PC-9 (cell line): ENCODE results near the gene GALNT1. TPM values are rescaled to one million over a fixed set of nuclear protein-coding genes. Genes with fewer than 3 reads are reported as not detected.

Source experiments
- BruUV-seq: library from RNA; stranded (reverse); fragments of 400-500 nt; replicated peaks from 2 replicates; lab custom pipeline; 2021; lab: Mats Ljungman, UMichigan
- CTCF ChIA-PET: fragments of 300-600 bp; sonication (Branson Sonifier 250); formaldehyde crosslinking; loops from one replicate; lab custom pipeline; 2022; ENCODE audit warnings: antibody characterized with exemption; lab: Charles Lee
- POLR2A ChIA-PET: fragments of 300-600 bp; sonication (Branson Sonifier 250); formaldehyde crosslinking; loops from one replicate; lab custom pipeline; 2022; ENCODE audit warnings: antibody characterized with exemption; ENCODE audit not compliant: unreplicated experiment; lab: Charles Lee
- DNase-seq, 2 experiments: peaks; one replicate each; pipeline versions ENCODE4 v3.0.0 to v3.0.0-alpha.2; 2015 to 2022; ENCODE audit warnings: mixed read lengths in 1 of 2
- H2AFZ ChIP-seq: fragments of 200-600 bp; sonication (generic); 2 replicates; pipeline ENCODE4 v1.8.1; 2017; ENCODE audit warnings: antibody characterized with exemption
- H3F3A ChIP-seq: fragments of 200-600 bp; sonication (generic); 2 replicates; pipeline ENCODE4 v1.8.1; 2017; ENCODE audit warnings: antibody characterized with exemption, mild to moderate bottlenecking, low read depth; ENCODE audit not compliant: insufficient read depth
- H3K27ac ChIP-seq: fragments of 200-600 bp; sonication (generic); 2 replicates; pipeline ENCODE4 v1.6.1; 2016; ENCODE audit warnings: mixed run types
- H3K27me3 ChIP-seq: fragments of 200-600 bp; sonication (generic); 2 replicates; pipeline ENCODE4 v1.6.1; 2016; ENCODE audit warnings: low read depth, mixed run types; ENCODE audit not compliant: insufficient read depth
- H3K36me3 ChIP-seq: fragments of 200-600 bp; sonication (generic); 2 replicates; pipeline ENCODE4 v1.6.1; 2016; ENCODE audit warnings: low read depth, mixed run types
- H3K4me1 ChIP-seq: fragments of 200-600 bp; sonication (generic); replicated peaks from 2 replicates; pipeline ENCODE4 v1.6.1; 2016; ENCODE audit warnings: mixed run types; ENCODE audit not compliant: insufficient read depth
- H3K4me2 ChIP-seq: fragments of 200-600 bp; sonication (generic); 2 replicates; pipeline ENCODE4 v1.6.1; 2017; ENCODE audit warnings: mixed run types
- H3K4me3 ChIP-seq: fragments of 200-600 bp; sonication (generic); 2 replicates; pipeline ENCODE4 v1.6.1; 2016; ENCODE audit warnings: mixed run types
- H3K79me2 ChIP-seq: fragments of 200-600 bp; sonication (generic); 2 replicates; pipeline ENCODE4 v1.6.1; 2017; ENCODE audit warnings: low read depth, mixed run types
- H3K9me2 ChIP-seq: fragments of 200-600 bp; sonication (generic); 2 replicates; pipeline ENCODE4 v1.8.1; 2017; ENCODE audit warnings: mild to moderate bottlenecking; ENCODE audit not compliant: insufficient read depth
- H3K9me3 ChIP-seq: fragments of 200-600 bp; sonication (generic); 2 replicates; pipeline ENCODE4 v1.8.1; 2016; ENCODE audit warnings: low read depth; ENCODE audit not compliant: insufficient read depth
- H4K20me1 ChIP-seq: fragments of 200-600 bp; sonication (generic); 2 replicates; pipeline ENCODE4 v1.8.1; 2017; ENCODE audit not compliant: insufficient read depth
- EZH2 ChIP-seq: fragments of 200-600 bp; sonication (generic); IDR thresholded peaks from 2 replicates; pipeline ENCODE4 v1.8.0; 2017; ENCODE audit warnings: antibody characterized with exemption, low read depth
- intact Hi-C: fragments of 100-400 bp; cut with micrococcal nuclease; formaldehyde crosslinking; loops from one replicate; pipeline ENCODE4 v1.10.0; 2022; ENCODE audit not compliant: unreplicated experiment
- total RNA-seq: library from RNA; stranded (reverse); gene quantifications from 2 replicates; pipeline ENCODE4 v1.2.3, GENCODE V29; 2021
- TF ChIP-seq, protein P1 (sequence below): fragments of 200-600 bp; sonication (generic); conservative IDR thresholded peaks from 2 replicates; pipeline ENCODE4 v1.6.1; 2017; ENCODE audit warnings: mixed run types, antibody characterized with exemption, mild to moderate bottlenecking, moderate library complexity

The GALNT1 gene
- total RNA-seq, 1 experiment from 2014 or later: 88.9 TPM

DNA sequence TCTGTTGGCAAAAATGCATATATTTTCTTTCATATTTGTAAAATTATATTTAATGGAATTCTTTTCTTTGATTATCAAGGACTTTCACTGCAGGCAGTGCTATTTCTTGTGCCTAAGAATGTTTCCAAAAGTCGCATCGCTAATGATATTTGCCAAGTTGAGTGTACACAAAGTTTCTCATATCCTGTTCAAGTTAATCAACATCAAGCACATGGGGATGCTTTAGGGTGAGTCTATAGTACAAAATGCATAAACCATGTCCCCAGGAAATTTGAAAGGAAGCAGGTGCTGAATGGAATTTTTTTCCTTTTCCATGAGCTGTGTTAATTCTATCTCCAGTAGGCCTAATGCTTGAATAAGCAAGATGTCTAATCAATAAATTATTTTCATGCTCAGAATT lies 129.7 kb downstream of the GALNT1 start:
- Histone ChIP-seq H3K27me3 (no peaks in the 10 kb centered on the region), H3K36me3 (0 out of 2 replicates have a peak, but pooled peaks cover 5% of the 10 kb centered on the region), H3K9me2 (no peaks in the 10 kb centered on the region), H3K9me3 (no peaks in the 10 kb centered on the region), H4K20me1 (no peaks in the 10 kb centered on the region), H3K79me2 (no peaks in the 10 kb centered on the region), H3K4me3 (no peak overlapping the region), H3F3A (no peaks in the 10 kb centered on the region), H3K27ac (no peak overlapping the region), H2AFZ (no peak overlapping the region), H3K4me2 (no peak overlapping the region), H3K4me1 (no peaks in the 10 kb centered on the region)
- BruUV-seq: no TSS peak
- ChIA-PET CTCF (no interaction called here), POLR2A (no interaction called here)
- intact Hi-C loops: no loop called here
- TF ChIP-seq, protein P1, sequence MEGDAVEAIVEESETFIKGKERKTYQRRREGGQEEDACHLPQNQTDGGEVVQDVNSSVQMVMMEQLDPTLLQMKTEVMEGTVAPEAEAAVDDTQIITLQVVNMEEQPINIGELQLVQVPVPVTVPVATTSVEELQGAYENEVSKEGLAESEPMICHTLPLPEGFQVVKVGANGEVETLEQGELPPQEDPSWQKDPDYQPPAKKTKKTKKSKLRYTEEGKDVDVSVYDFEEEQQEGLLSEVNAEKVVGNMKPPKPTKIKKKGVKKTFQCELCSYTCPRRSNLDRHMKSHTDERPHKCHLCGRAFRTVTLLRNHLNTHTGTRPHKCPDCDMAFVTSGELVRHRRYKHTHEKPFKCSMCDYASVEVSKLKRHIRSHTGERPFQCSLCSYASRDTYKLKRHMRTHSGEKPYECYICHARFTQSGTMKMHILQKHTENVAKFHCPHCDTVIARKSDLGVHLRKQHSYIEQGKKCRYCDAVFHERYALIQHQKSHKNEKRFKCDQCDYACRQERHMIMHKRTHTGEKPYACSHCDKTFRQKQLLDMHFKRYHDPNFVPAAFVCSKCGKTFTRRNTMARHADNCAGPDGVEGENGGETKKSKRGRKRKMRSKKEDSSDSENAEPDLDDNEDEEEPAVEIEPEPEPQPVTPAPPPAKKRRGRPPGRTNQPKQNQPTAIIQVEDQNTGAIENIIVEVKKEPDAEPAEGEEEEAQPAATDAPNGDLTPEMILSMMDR: no peak
- TF ChIP-seq EZH2: no peak
- DNase-seq: no peak

DNA sequence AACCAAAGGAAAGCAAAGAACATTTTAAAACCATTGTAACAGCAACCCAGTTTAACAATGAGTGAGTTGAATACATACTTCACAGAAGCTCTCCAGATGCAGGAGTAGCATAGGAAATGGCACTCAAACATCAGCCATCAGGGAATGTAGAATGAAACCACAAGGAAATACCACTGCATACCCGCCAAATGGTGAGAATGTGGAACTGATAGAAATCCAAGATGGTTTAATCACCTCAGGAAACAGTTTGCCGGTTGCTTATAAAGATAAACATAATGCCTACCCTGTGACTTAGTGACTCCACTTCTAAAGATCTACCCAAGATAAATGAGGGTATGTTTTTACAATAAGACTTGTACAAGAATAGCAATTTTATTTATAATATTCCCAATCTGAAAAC lies 132.0 kb downstream of the GALNT1 start:
- Histone ChIP-seq H4K20me1 (no peaks in the 10 kb centered on the region), H3K27ac (no peak overlapping the region), H3K4me3 (no peak overlapping the region), H2AFZ (no peak overlapping the region), H3F3A (no peaks in the 10 kb centered on the region), H3K4me2 (no peak overlapping the region), H3K9me3 (no peaks in the 10 kb centered on the region), H3K27me3 (no peaks in the 10 kb centered on the region), H3K4me1 (no peaks in the 10 kb centered on the region), H3K79me2 (no peaks in the 10 kb centered on the region), H3K9me2 (no peaks in the 10 kb centered on the region), H3K36me3 (0 out of 2 replicates have a peak, but pooled peaks cover 5% of the 10 kb centered on the region)
- no TSS peak for BruUV-seq
- CTCF ChIA-PET: no interaction called here
- DNase-seq: no peak
- POLR2A ChIA-PET: no interaction called here
- intact Hi-C loops: no loop called here
- TF ChIP-seq EZH2: no peak
- TF ChIP-seq, protein P1: no peak

DNA sequence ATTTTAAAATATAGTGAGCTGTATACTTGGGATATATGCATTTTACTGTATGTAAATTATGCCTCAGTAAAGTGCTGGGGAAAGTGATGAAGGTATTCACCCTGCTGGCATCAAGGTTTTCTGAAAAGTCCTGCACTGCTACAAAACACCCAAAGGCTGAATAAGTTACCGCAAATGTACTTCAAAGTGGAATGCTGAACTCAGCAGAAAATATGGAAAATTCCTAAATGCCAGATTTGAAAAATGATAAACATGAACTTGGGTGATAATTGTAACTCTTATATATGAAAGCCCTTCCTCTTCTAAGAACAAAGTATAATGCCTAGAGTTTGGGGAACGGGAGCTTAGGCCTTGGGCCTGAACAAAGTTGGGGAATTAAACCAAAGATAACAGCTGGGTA lies 133.0 kb downstream of the GALNT1 start:
- Histone ChIP-seq H3K9me2 (no peaks in the 10 kb centered on the region), H4K20me1 (no peaks in the 10 kb centered on the region), H2AFZ (no peak overlapping the region), H3K4me3 (no peak overlapping the region), H3K27ac (no peak overlapping the region), H3K4me1 (no peaks in the 10 kb centered on the region), H3F3A (no peaks in the 10 kb centered on the region), H3K27me3 (no peaks in the 10 kb centered on the region), H3K4me2 (no peak overlapping the region), H3K79me2 (no peaks in the 10 kb centered on the region), H3K9me3 (no peaks in the 10 kb centered on the region), H3K36me3 (0 out of 2 replicates have a peak, but pooled peaks cover 5% of the 10 kb centered on the region)
- no TSS peak for BruUV-seq
- POLR2A ChIA-PET: no interaction called here
- no peak for TF ChIP-seq EZH2
- TF ChIP-seq, protein P1: no peak
- DNase-seq: no peak
- CTCF ChIA-PET: no interaction called here
- intact Hi-C loops: no loop called here
